Measurements from ENCODE around the gene CCL27. TPM values are rescaled to one million over a fixed set of nuclear protein-coding genes. Genes with fewer than 3 reads are reported as not detected.

Gene CCL27
- total RNA-seq, 4 donors from 2014 or later: 1.7 TPM; not detected in 3

DNA sequence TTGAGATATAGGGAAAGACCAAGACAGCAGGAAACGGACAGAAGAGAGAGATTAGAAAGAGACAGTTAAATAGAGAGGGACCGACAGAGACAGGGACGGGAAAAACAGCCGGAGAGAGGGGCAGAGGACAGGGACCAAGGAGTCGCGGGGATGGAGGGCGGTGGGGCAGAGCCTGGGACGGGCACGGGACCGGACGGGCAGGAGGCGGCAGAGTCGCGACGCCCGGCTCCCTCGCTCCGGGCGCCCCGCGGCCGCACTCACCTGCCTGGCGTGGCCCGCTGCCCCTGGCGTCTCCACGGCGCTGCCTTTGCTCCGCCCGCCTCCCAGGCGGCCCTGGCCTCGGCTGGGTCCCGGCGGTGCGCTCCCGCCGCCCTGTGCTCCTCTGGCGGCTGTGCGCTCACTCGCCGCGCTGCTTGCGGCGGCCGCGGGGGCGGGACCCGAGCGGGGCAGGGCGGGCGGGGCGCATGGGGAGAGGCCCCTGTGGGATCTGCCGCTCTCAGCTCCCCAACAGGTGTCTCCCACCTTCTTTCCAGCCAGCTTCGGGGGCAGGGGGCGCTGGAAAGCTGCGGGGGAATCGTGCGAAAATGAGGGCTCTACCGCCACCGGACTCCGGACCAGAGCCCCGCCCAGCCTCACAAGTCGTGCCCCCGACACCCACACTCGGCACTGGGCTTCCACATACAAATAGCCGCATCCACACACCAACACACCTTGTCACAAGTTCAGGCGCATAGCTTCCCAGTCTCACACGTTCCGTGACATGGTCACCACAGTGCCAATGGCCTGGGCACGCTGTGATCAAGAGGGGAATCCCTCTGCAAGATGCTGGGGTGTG, 33.6 kb downstream of the CCL27 start, which contains the start of gene ARID3C:
ARID3C (minus strand) TSS at position 411 of the 835 bp plus-strand sequence. CDS start 1,052 bp downstream, outside the sequence.
- TF ChIP-seq, protein P1, sequence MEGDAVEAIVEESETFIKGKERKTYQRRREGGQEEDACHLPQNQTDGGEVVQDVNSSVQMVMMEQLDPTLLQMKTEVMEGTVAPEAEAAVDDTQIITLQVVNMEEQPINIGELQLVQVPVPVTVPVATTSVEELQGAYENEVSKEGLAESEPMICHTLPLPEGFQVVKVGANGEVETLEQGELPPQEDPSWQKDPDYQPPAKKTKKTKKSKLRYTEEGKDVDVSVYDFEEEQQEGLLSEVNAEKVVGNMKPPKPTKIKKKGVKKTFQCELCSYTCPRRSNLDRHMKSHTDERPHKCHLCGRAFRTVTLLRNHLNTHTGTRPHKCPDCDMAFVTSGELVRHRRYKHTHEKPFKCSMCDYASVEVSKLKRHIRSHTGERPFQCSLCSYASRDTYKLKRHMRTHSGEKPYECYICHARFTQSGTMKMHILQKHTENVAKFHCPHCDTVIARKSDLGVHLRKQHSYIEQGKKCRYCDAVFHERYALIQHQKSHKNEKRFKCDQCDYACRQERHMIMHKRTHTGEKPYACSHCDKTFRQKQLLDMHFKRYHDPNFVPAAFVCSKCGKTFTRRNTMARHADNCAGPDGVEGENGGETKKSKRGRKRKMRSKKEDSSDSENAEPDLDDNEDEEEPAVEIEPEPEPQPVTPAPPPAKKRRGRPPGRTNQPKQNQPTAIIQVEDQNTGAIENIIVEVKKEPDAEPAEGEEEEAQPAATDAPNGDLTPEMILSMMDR (IDR thresholded peaks at IDR 0.05 in 4 of 5, conservative IDR thresholded peaks at IDR 0.05 in 1 of 5): no peak
- no peak for TF ChIP-seq POLR2A (IDR thresholded peaks at IDR 0.05)
- in situ Hi-C loops (cut with MboI; ENCODE audit: low sequenced_read_pairs in 4 of 4) (no loop called here), intact Hi-C loops (cut with DNase I; ENCODE audit: low total_unique reads) (loop anchor here (1.0 kb wide), 1 partner anchor 17 kb away; the partner anchor contains the start of gene RPP25L)
- peaks cover 0 to 13% of the 10 kb centered on the region in 2 donors for H3K4me1 ChIP-seq
- H3K4me3 ChIP-seq: peak within 1 kb of the TSS; percentile 37 to 58 (median 48)
- no peaks in the 10 kb centered on the region for H3K9me3 ChIP-seq
- no peak within 1 kb of the TSS for H3K27ac ChIP-seq
- no peaks in the 10 kb centered on the region for H3K36me3 ChIP-seq
- ATAC-seq (peak; percentile 34 to 48), DNase-seq (no peak)
- H3K27me3 ChIP-seq: peaks cover 49 to 57% (median 57%) of the 10 kb centered on the region in 3 donors

DNA sequence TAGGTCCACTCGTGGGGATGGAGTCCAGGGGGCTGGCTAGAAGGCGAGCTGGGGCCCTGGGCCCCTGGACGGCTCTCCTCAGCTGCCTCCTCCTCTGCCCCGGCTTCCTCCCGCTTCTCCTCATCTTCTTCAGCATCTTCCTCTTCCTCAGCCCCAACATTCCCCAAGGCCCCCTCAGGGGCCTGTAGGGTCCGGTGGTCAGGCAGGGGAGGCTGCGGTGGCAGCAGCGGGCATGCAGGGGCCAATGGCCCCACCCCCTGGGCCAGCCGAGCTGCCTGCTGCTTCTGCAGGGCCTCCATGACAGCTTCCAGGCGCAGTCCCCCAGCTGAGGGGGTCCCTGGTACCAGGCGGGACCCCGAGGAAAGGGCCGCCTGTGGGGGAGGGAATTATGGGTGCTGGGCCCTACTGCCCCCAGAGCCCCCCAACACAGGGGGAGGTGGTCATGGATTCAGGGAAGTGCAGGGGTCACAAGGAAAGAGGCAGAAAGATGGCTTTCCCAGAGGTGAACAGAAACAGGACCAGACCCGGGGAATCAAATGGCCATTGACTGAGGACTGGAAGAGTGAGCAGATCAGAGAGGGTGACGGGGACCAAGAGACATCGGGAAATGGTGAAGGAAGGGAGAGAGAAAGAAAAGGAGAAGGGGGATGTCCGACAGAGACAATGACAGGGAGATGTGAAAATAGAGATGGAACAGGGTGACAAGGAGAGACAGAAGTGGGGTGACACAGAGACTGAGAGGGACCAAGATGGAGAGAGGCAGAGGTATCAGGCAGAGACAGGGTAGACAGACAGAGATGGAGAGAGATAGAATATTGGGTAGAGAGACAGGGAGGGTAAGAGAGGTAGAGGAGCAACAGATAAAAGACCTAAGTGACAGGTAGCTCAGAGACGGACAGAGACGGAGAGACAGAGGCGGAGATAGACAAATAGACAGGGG, 34.5 kb downstream of the CCL27 start:
- Histone ChIP-seq H3K27me3 (peaks cover 58 to 66% (median 66%) of the 10 kb centered on the region in 3 donors), H3K9me3 (no peaks in the 10 kb centered on the region), H3K27ac (no peak overlapping the region), H3K4me3 (peak overlapping the region; percentile 37 to 58 (median 48)), H3K4me1 (peaks cover 0 to 13% of the 10 kb centered on the region in 2 donors), H3K36me3 (no peaks in the 10 kb centered on the region)
- intact Hi-C loops (cut with DNase I; ENCODE audit: low total_unique reads) (no loop called here), in situ Hi-C loops (cut with MboI; ENCODE audit: low sequenced_read_pairs in 4 of 4) (no loop called here)
- ATAC-seq: no peak
- DNase-seq: no peak
- TF ChIP-seq, protein P1 (IDR thresholded peaks at IDR 0.05 in 4 of 5, conservative IDR thresholded peaks at IDR 0.05 in 1 of 5): no peak
- TF ChIP-seq POLR2A (IDR thresholded peaks at IDR 0.05): no peak

DNA sequence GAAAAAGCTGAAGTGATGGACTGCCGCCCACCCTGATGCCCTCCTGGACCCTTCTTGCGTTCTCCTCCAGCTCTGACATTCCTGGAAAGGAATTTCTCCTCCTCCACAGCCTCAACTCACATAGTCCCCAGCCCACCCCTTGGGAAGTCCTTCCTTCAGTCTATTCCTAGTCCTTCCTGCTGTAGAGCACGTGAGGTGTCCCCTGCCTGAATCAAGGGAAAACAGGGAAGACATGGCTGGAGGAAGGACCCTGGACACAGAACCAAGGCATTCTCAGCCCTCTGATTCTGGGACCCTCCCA, 37.3 kb downstream of the CCL27 start:
- Histone ChIP-seq H3K9me3 (no peaks in the 10 kb centered on the region), H3K27me3 (peaks cover 72 to 82% (median 75%) of the 10 kb centered on the region in 3 donors), H3K36me3 (no peaks in the 10 kb centered on the region), H3K27ac (no peak overlapping the region), H3K4me1 (peaks cover 6 to 13% of the 10 kb centered on the region in 2 donors), H3K4me3 (no peak overlapping the region)
- intact Hi-C loops (cut with DNase I; ENCODE audit: low total_unique reads) (no loop called here), in situ Hi-C loops (cut with MboI; ENCODE audit: low sequenced_read_pairs in 4 of 4) (no loop called here)
- no peak for DNase-seq
- TF ChIP-seq, protein P1 (IDR thresholded peaks at IDR 0.05 in 4 of 5, conservative IDR thresholded peaks at IDR 0.05 in 1 of 5): no peak
- no peak for TF ChIP-seq POLR2A (IDR thresholded peaks at IDR 0.05)
- no peak for ATAC-seq

DNA sequence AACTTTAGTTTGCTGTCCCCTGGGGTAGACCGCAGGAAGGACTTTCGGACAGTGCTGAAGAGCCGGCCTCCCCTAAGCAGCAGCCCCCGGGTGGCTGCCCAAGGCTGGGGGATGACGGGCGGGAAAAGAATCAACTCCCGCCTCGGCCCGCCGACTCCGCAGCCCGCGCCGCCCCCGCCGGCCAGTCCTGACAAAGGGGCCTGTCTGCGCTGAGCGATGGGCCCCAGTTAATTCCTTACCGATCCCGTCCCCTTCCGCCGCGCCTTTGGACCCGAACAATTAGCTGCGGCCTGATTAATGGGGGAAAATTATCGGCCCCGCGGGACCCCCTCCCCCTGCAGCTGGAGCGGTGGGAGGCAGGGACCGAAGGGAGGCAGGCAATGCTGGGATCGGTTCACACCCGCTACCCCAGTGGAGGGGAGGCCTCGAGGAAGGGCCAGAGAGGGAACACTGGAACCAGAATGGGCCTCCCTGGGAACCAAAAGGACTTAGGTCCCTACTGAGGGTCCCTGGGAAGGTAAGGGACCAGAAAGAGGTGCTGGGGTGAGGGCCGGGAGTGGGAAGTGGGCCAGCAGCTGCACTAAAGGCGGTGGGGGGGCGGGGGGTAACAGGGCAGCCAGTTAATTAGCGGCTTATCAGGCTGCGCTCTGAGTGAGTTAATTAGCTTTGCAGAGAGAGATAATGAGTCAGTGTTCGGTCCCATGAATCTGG, 37.8 kb downstream of the CCL27 start:
- Histone ChIP-seq H3K27ac (no peak overlapping the region), H3K9me3 (no peaks in the 10 kb centered on the region), H3K27me3 (peaks cover 72 to 80% (median 73%) of the 10 kb centered on the region in 3 donors), H3K4me3 (no peak overlapping the region), H3K36me3 (no peaks in the 10 kb centered on the region), H3K4me1 (peaks cover 8 to 17% of the 10 kb centered on the region in 2 donors)
- ATAC-seq: no peak
- in situ Hi-C loops (cut with MboI; ENCODE audit: low sequenced_read_pairs in 4 of 4): loop anchor here in 1 of 4 donors (25.0 kb wide), 1 partner anchor 112 kb away; the partner anchor contains the start of gene ENHO
- intact Hi-C loops (cut with DNase I; ENCODE audit: low total_unique reads): no loop called here
- DNase-seq: no peak
- TF ChIP-seq POLR2A (IDR thresholded peaks at IDR 0.05): no peak
- TF ChIP-seq, protein P1 (IDR thresholded peaks at IDR 0.05 in 4 of 5, conservative IDR thresholded peaks at IDR 0.05 in 1 of 5): no peak
